Tibial nerve (tissue), 4 donors: ENCODE data around the gene TTLL13.

ENCODE experiments used
- CTCF ChIP-seq, 5 experiments: fragments of 200-600 bp in 3 of 5; fragments of 450-650 bp in 2 of 5; sonication (generic) in 3 of 5; IDR thresholded peaks; one replicate each; pipeline ENCODE4 v1.5.1; 2016 to 2019; ENCODE audit warnings: antibody characterized with exemption in 5 of 5, mild to moderate bottlenecking in 3 of 5, moderate library complexity in 2 of 5
- EP300 ChIP-seq, 2 donors: sonication (generic); formaldehyde crosslinking; IDR thresholded peaks; one replicate each; pipeline ENCODE4 v1.6.1; 2017; ENCODE audit warnings: antibody characterized with exemption in 2 of 2, mild to moderate bottlenecking in 1 of 2
- POLR2A ChIP-seq, 2 donors: fragments of 450-650 bp; IDR thresholded peaks; one replicate each; pipeline ENCODE4 v1.6.1; 2017; ENCODE audit warnings: antibody characterized with exemption in 2 of 2, mild to moderate bottlenecking in 2 of 2, moderate library complexity in 2 of 2

DNA sequence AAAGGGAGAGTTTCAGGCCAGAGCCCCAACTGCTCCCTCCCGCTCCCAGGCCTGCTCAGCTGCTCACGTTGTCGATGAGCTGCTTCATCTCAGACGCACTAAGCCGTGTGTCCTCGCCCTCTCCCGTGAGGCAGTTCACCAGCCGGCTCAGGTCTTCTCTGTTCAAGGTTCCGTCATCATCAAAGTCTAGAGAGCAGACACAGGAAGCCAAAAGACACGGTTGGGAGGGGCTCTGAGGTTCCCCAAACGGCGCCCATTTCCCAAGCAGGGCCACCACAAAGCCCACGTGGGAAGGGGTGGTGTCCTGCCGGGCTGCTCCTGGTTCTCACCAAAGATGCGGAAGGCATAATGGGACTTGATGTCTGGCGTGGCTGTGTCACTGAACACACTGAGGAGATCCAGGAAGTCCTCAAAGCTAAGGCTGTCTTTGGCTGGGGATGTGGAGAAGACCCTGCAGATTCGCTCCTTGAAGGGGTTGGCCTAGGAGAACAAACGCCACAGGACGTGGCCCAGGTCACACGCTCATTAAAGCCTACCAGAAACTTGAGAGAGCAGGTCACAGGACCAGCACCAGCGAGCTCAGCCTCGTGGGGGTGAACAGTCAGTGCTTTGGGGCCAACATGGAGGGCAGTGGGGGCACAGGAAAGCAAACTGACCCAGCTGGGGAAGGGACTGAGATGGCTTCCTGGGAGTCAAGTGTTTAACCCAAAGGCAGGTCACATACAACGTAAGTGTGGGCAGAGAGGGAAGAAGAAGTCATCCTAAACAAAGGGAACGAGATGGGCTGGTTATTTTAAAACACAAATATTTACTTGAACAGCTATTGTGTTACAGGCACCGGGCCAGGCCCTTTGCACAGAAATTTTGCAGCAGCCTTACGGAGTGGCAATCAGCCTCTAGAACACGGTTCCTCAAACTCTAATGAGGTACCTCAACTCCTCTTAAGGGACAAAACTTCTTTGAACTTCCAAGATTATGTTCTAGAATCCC lies 18.0 kb upstream of the TTLL13 start:
- TF ChIP-seq CTCF (IDR thresholded peaks at IDR 0.05): no peak
- TF ChIP-seq POLR2A (IDR thresholded peaks at IDR 0.05): no peak
- no peak for TF ChIP-seq EP300 (IDR thresholded peaks at IDR 0.05)
